K562 (cell line): ENCODE measurements around the gene DCUN1D3. TPM values are rescaled to one million over a fixed set of nuclear protein-coding genes. Genes with fewer than 3 reads are reported as not detected.

ENCODE experiments used
- ATAC-seq: fragments of 200-7000 bp; cut with Tn5 transposase; 3 replicates; pipeline ENCODE4 v1.9.1; 2020; ENCODE audit warnings: moderate library complexity
- BruUV-seq: library from RNA; stranded (reverse); fragments of 400-500 nt; replicated peaks from 2 replicates; lab custom pipeline; 2021; lab: Mats Ljungman, UMichigan
- CTCF ChIA-PET: fragments of 300-600 bp; formaldehyde crosslinking; extraction: SDS; loops from one replicate; lab custom pipeline; 2021; ENCODE audit warnings: low intra/inter-chr PET ratio; lab: Yijun Ruan, JAX
- POLR2A ChIA-PET: fragments of 300-600, 350-650 bp; sonication (Branson Sonifier 250); formaldehyde crosslinking; extraction: SDS; loops from one replicate; lab custom pipeline; 2021; ENCODE audit warnings: antibody characterized with exemption, inconsistent platforms; lab: Yijun Ruan, JAX
- DNase-seq, 4 experiments: peaks; one replicate each; pipeline versions ENCODE4 v3.0.0 to v3.0.0-alpha.2; 2011 to 2018; ENCODE audit warnings: low spot score in 3 of 4, mixed read lengths in 3 of 4; ENCODE audit errors: extremely low read depth in 1 of 4
- FAIRE-seq: peaks from 2 replicates; lab custom pipeline; 2011; peaks lifted over from hg19 to GRCh38; lab: Jason Lieb, UNC
- H2AFZ ChIP-seq: 2 replicates; pipeline ENCODE4 v1.6.0; 2011; ENCODE audit warnings: low read depth, low read length, control low read depth, inconsistent platforms
- H3K27ac ChIP-seq: fragments of 200-600 bp; 3 replicates; pipeline ENCODE4 v1.8.0; 2011; ENCODE audit warnings: low read depth, mild to moderate bottlenecking, control low read depth, inconsistent platforms, low read length, moderate library complexity, mixed read lengths; ENCODE audit errors: extremely low read depth
- H3K27me3 ChIP-seq, 2 experiments: fragments of 300-600 bp in 1 of 2; 2 replicates in 1 of 2; 3 replicates in 1 of 2; pipeline versions ENCODE4 v1.6.0 to v1.8.0; 2011; ENCODE audit warnings: inconsistent platforms in 2 of 2, low read length in 2 of 2, mild to moderate bottlenecking in 1 of 2, mixed read lengths in 1 of 2, moderate library complexity in 1 of 2; ENCODE audit not compliant: control insufficient read depth in 2 of 2, insufficient read depth in 2 of 2
- H3K36me3 ChIP-seq: fragments of 300-600 bp; 3 replicates; pipeline ENCODE4 v1.8.0; 2011; ENCODE audit warnings: mild to moderate bottlenecking, low read length, inconsistent platforms; ENCODE audit not compliant: control insufficient read depth, insufficient read depth
- H3K4me1 ChIP-seq, 2 experiments: fragments of 200-600 bp in 1 of 2; replicated peaks in 1 of 2; 2 replicates in 1 of 2; 3 replicates in 1 of 2; pipeline versions ENCODE4 v1.5.1 to v1.8.0; 2011; ENCODE audit warnings: inconsistent platforms in 2 of 2, low read length in 2 of 2, mild to moderate bottlenecking in 1 of 2, mixed read lengths in 1 of 2, moderate library complexity in 1 of 2; ENCODE audit not compliant: control insufficient read depth in 2 of 2, insufficient read depth in 2 of 2
- H3K4me2 ChIP-seq: 2 replicates; pipeline ENCODE4 v1.6.1; 2011; ENCODE audit warnings: low read length, control low read depth, inconsistent platforms, mixed read lengths; ENCODE audit not compliant: insufficient read depth
- H3K4me3 ChIP-seq: fragments of 200-600 bp; sonication (generic), shearing (Covaris generic); 2 replicates; pipeline ENCODE4 v1.5.1; 2016; ENCODE audit warnings: control low read depth, inconsistent platforms
- H3K79me2 ChIP-seq: fragments of 200-600 bp; 3 replicates; pipeline ENCODE4 v1.8.0; 2011; ENCODE audit warnings: low read length, inconsistent platforms; ENCODE audit not compliant: control insufficient read depth, insufficient read depth
- H3K9ac ChIP-seq, 2 experiments: 2 replicates each; pipeline versions ENCODE4 v1.6.0 to v1.6.1; 2011; ENCODE audit warnings: low read depth in 2 of 2, low read length in 2 of 2, control low read depth in 1 of 2, inconsistent platforms in 1 of 2, mild to moderate bottlenecking in 1 of 2, mixed read lengths in 1 of 2; ENCODE audit not compliant: insufficient read depth in 1 of 2
- H3K9me1 ChIP-seq: one replicate; pipeline ENCODE4 v1.6.0; 2011; ENCODE audit warnings: inconsistent platforms, mild to moderate bottlenecking, low read length, moderate library complexity; ENCODE audit not compliant: control insufficient read depth, insufficient read depth
- H3K9me3 ChIP-seq: replicated peaks from 2 replicates; pipeline ENCODE4 v1.5.1; 2011; ENCODE audit warnings: low read depth, low read length, inconsistent platforms; ENCODE audit not compliant: control insufficient read depth, insufficient read depth
- H4K20me1 ChIP-seq: replicated peaks from 2 replicates; pipeline ENCODE4 v1.6.1; 2011; ENCODE audit warnings: low read length, inconsistent platforms, mixed read lengths; ENCODE audit not compliant: control insufficient read depth, insufficient read depth
- BRF1 ChIP-seq: IDR thresholded peaks from 3 replicates; pipeline ENCODE4 v1.6.1; 2011; ENCODE audit warnings: borderline replicate concordance, mild to moderate bottlenecking; ENCODE audit not compliant: insufficient read length; ENCODE audit errors: extremely low read depth
- IFI16 ChIP-seq: fragments of 250-450 bp; sonication (Bioruptor Pico); IDR thresholded peaks from 2 replicates; pipeline ENCODE4 v2.1.2; 2022; ENCODE audit warnings: mild to moderate bottlenecking, inconsistent platforms
- PHF21A ChIP-seq: fragments of 450-650 bp; IDR thresholded peaks from 2 replicates; pipeline ENCODE4 v1.6.1; 2017; ENCODE audit warnings: low read depth, borderline replicate concordance
- RAD21 ChIP-seq, 2 experiments: fragments of 250-450 bp in 1 of 2; fragments of 450-650 bp in 1 of 2; sonication (Bioruptor Pico) in 1 of 2; formaldehyde crosslinking in 1 of 2; IDR thresholded peaks in 1 of 2; conservative IDR thresholded peaks in 1 of 2; 2 replicates each; pipeline versions ENCODE4 v1.4.0 to v1.8.0; 2020 to 2022; ENCODE audit warnings: mild to moderate bottlenecking in 2 of 2, moderate library complexity in 1 of 2
- TAF9B ChIP-seq: fragments of 450-650 bp; IDR thresholded peaks from 2 replicates; pipeline ENCODE4 v1.6.1; 2018; ENCODE audit warnings: mild to moderate bottlenecking; ENCODE audit not compliant: partially characterized antibody
- WGBS: fragments of 100-300 bp; shearing (Covaris generic); methylation state at CpG from one replicate; pipeline ENCODE4 v1.1.6; 2016; ENCODE audit warnings: low coverage, mixed read lengths; ENCODE audit not compliant: insufficient coverage; ENCODE audit errors: missing lambda C conversion rate; 5-methylcytosine and 5-hydroxymethylcytosine counted together
- in situ Hi-C: fragments of 300-500 bp; cut with MboI; formaldehyde crosslinking; loops from 4 replicates; pipeline ENCODE4 v1.15.0; 2018; ENCODE audit warnings: inconsistent platforms, mixed read lengths
- intact Hi-C: fragments of 100-400 bp; cut with micrococcal nuclease; formaldehyde crosslinking; loops from 2 replicates; pipeline ENCODE4 v1.14.2; 2022
- polyA plus RNA-seq, 8 experiments: library from polyadenylated mRNA; depleted of rRNA in 4 of 8; stranded (reverse) in 5 of 8; unstranded in 3 of 8; fragments of >200 nt; fragmentation: Nextera tagmentation in 2 of 8; fragmentation: Illumina TruSeq in 1 of 8; extraction: Ambion mirVana in 2 of 8; extraction: Trizol in 1 of 8; gene quantifications; 2 replicates each; pipeline versions ENCODE4 v1.2.1 to v1.2.3, GENCODE V29; 2011 to 2014; ENCODE audit warnings: inconsistent platforms in 1 of 8, missing spikeins in 1 of 8
- total RNA-seq, 7 experiments: library from RNA; depleted of rRNA in 6 of 7; stranded (reverse); fragments of >200 nt in 6 of 7; fragmentation: Illumina TruSeq in 2 of 7; extraction: Trizol in 2 of 7; gene quantifications; 2 replicates each; pipeline versions ENCODE4 v1.2.1 to v1.2.3, GENCODE V29; 2011 to 2021; ENCODE audit warnings: low replicate concordance in 1 of 7

The DCUN1D3 gene
- total and polyA plus RNA-seq, 9 of the 15 experiments (the other 6 are each of a cell fraction or from before 2014, with no cell fraction given): 1.0 to 4.7 (median 2.2) TPM

GRCh38 chr16:20854963-20855362 lies 45.2 kb downstream of the DCUN1D3 start:
- Histone ChIP-seq H3K9ac (no peak overlapping the region), H3K4me1 (no peaks in the 10 kb centered on the region; a peak in 1 of 5 replicates), H3K36me3 (peaks cover 10% of the 10 kb centered on the region; the same call in 2 of the 3 replicates), H3K4me2 (no peak overlapping the region), H3K9me1 (no peaks in the 10 kb centered on the region), H4K20me1 (no peaks in the 10 kb centered on the region), H2AFZ (no peak overlapping the region), H3K9me3 (no peaks in the 10 kb centered on the region), H3K79me2 (no peaks in the 10 kb centered on the region), H3K4me3 (no peak overlapping the region), H3K27me3 (no peaks in the 10 kb centered on the region), H3K27ac (no peak overlapping the region)
- DNase-seq (no peak), FAIRE-seq (no peak), ATAC-seq (no peak)
- intact Hi-C loops (loop anchor here (5.0 to 10.0 kb wide), 3 partner anchors 47 to 450 kb away; partner anchors contain the start of genes DCUN1D3 and LYRM1), in situ Hi-C loops (loop anchor here (5.0 kb wide), 2 partner anchors 97 to 232 kb away; no protein-coding TSS in a partner anchor)
- ChIA-PET POLR2A (interaction anchor here (0.9 to 1.4 kb wide), 2 partner anchors 8 to 11 kb away, joined by 5 to 8 read pairs; no protein-coding TSS in a partner anchor), CTCF (no interaction called here)
- 58% methylated on average over 2 of the region's 2 CpGs for WGBS
- TF ChIP-seq PHF21A (no peak), IFI16 (CRISPR knock-in tag) (no peak), TAF9B (no peak), RAD21 (CRISPR knock-in tag; conservative IDR thresholded peaks at IDR 0.05 in 1 of 2, IDR thresholded peaks at IDR 0.05 in 1 of 2) (no peak), BRF1 (no peak)
- BruUV-seq: no TSS peak
